ENCODE results near the gene SYNJ2. TPM values are rescaled to one million over a fixed set of nuclear protein-coding genes. Genes with fewer than 3 reads are reported as not detected.

The SYNJ2 gene
- total RNA-seq, 1 donor from 2014 or later, result 8.2 TPM

GRCh38 chr6:158008864-158009113 lies 27.1 kb downstream of the SYNJ2 start:
- Histone ChIP-seq H3K36me3 (ENCODE audit: control insufficient read depth, insufficient read depth, low read length) (no peaks in the 10 kb centered on the region), H3K27me3 (ENCODE audit: control insufficient read depth, insufficient read depth, low read length) (no peaks in the 10 kb centered on the region), H3K4me3 (ENCODE audit: low read depth, low read length) (no peak overlapping the region)
- DNase-seq (ENCODE audit: low read depth), result no peak
- FAIRE-seq, result no peak
- no peak for TF ChIP-seq CTCF (IDR thresholded peaks at IDR 0.05; ENCODE audit: insufficient read depth, low read length, severe bottlenecking)

- DNase-seq (ENCODE audit: low read depth), result no peak
- no peak for FAIRE-seq
- H3K36me3 ChIP-seq (ENCODE audit: control insufficient read depth, insufficient read depth, low read length), result no peaks in the 10 kb centered on the region
- H3K4me3 ChIP-seq (ENCODE audit: low read depth, low read length), result no peak overlapping the region
- no peaks in the 10 kb centered on the region for H3K27me3 ChIP-seq (ENCODE audit: control insufficient read depth, insufficient read depth, low read length)
- no peak for TF ChIP-seq CTCF (IDR thresholded peaks at IDR 0.05; ENCODE audit: insufficient read depth, low read length, severe bottlenecking)
Observed at GRCh38 chr6:158009114-158009891, 27.6 kb downstream of the SYNJ2 start.

GRCh38 chr6:158009935-158010585 lies 28.4 kb downstream of the SYNJ2 start:
- FAIRE-seq (no peak), DNase-seq (ENCODE audit: low read depth) (no peak)
- Histone ChIP-seq H3K36me3 (ENCODE audit: control insufficient read depth, insufficient read depth, low read length) (no peaks in the 10 kb centered on the region), H3K4me3 (ENCODE audit: low read depth, low read length) (no peak overlapping the region), H3K27me3 (ENCODE audit: control insufficient read depth, insufficient read depth, low read length) (no peaks in the 10 kb centered on the region)
- TF ChIP-seq CTCF (IDR thresholded peaks at IDR 0.05; ENCODE audit: insufficient read depth, low read length, severe bottlenecking), result no peak

GRCh38 chr6:158010591-158011477 lies 29.2 kb downstream of the SYNJ2 start:
- TF ChIP-seq CTCF (IDR thresholded peaks at IDR 0.05; ENCODE audit: insufficient read depth, low read length, severe bottlenecking), result no peak
- Histone ChIP-seq H3K36me3 (ENCODE audit: control insufficient read depth, insufficient read depth, low read length) (no peaks in the 10 kb centered on the region), H3K4me3 (ENCODE audit: low read depth, low read length) (no peak overlapping the region), H3K27me3 (ENCODE audit: control insufficient read depth, insufficient read depth, low read length) (no peaks in the 10 kb centered on the region)
- no peak for DNase-seq (ENCODE audit: low read depth)
- peak; percentile 7 for FAIRE-seq

- FAIRE-seq (no peak), DNase-seq (ENCODE audit: low read depth) (no peak)
- H3K36me3 ChIP-seq (ENCODE audit: control insufficient read depth, insufficient read depth, low read length), result no peaks in the 10 kb centered on the region
- no peak overlapping the region for H3K4me3 ChIP-seq (ENCODE audit: low read depth, low read length)
- H3K27me3 ChIP-seq (ENCODE audit: control insufficient read depth, insufficient read depth, low read length), result no peaks in the 10 kb centered on the region
- no peak for TF ChIP-seq CTCF (IDR thresholded peaks at IDR 0.05; ENCODE audit: insufficient read depth, low read length, severe bottlenecking)
Observed at GRCh38 chr6:158011478-158011920, 29.8 kb downstream of the SYNJ2 start.

Data from bronchial epithelial cell (primary cell).